ENCODE results near the gene CPSF2.
"Not testable (repeated sequence)": the region's sequence is repeated elsewhere in the genome, so short reads cannot be mapped to it uniquely, and the experiment has no call there.

CPSF2 gene

DNA sequence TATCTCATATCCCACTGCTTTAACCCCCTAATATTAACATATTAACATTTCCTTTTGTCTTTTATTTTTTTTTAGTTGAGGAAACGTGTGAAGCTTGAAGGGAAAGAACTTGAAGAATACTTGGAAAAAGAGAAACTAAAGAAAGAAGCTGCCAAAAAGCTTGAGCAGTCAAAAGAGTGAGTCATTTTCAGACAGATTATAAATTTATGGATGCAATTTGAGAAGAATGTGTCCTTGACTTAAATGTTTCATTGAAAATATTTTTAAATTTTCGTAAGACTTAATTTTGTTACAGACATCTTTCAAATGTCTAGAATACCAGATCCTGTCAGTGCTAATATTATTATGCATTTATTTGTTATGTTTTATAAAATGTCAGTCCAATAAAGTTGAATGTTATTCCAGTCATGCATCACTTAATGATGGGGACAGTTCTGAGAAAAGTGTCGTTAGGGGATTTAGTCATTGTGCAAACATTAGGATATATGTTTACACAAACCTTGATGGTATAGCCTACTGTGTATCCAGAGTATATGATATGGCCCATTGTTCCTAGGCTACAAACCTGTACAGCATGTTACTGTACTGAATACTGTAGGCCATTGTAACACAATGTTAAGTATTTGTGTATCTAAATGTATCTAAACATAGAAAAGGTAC is 32.6 kb downstream of the CPSF2 start:
- no peak for DNase-seq (ENCODE audit: low read depth, low spot score)

DNA sequence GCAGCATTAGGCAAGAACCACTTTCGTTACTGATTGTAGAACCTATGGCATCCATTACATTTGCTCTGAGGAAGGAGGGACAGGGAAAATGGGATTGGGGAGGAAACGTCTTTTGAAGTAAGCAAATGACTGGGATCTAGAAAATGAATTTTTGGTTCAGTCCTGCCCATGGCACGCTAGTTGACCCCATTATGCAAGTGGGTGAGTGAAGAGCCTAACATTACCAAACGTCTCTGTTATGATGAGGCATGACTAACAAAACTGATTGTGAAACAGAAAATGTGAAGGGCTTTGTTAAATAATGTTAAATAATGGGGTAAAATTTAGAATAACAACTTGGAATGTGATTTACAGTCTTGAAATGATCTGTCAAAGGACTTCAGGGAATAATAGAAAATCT is 38.9 kb downstream of the CPSF2 start:
- DNase-seq (ENCODE audit: low read depth, low spot score): no peak

DNA sequence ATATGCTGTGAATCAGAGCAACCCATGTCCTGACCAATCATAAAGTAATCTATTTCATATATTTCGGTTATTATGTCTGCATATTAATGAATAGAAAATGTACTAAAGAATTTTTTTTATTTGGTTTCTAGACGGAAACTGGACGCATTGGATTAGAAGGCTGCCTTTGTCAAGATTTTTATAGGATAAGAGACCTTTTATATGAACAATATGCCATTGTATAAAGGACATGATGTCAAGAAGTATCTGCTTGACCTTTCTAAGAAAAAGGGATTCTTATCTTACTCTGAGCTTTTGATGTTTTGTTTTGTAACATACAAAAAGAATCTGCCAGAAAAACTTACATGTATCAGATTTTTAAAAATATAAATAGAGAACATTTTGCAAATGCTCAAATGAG is 39.8 kb downstream of the CPSF2 start:
- DNase-seq (ENCODE audit: low read depth, low spot score): no peak

DNA sequence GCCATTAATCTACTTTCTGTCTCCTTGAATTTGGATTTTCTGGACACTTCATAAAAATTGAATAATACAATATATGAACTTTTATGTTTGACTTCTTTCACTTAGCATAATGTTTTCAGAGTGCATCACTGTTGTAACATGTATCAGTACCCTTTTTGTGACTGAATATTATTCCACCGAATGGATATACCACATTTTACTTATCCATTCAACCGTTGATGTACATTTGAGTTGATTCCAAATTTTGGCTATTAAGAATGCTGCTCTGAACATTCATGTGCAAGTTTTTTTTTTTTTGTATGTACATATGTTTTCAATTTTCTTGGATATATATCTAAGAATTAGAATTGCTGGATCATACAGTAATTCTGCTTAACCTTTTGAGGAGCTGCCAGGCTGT is 43.2 kb downstream of the CPSF2 start:
- no peak for DNase-seq (ENCODE audit: low read depth, low spot score)

DNA sequence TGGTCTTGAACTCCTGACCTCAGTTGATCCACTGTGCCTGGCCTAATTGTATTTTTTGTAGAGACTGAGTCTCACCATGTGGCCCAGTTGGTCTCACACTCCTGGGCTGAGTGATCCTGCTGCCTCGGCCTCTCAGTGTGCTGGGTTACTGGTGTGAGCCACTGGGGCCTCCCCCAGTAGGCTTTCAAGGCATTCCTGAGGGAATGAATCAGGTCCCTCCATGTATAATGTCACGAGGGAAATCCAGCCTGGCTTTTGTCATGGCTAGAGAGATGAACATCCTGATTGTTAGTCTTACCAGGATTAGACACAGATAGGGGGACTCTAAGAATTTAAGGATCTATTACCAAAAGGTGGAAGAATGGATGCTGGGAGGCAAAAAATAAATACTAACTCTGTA is 51.9 kb downstream of the CPSF2 start:
- no peak for DNase-seq (ENCODE audit: low read depth, low spot score)

DNA sequence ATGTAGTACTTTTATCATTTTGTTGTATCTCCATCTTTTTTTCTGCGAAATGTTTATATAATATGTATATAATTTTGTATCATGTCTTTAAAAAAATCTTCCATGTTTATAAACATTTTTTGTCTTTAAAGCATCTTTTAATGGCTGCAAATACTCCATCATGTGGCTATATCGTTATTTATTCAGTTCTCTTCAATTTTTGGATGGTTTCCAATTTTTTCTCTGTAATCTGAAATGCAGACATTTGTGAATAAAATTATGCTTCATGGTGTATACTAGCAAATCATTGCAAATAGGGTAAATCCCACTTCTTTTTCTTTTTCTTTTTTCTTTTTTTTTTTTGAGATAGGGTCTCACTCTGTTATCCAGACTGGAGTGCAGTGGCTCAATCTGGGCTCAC is 54.0 kb downstream of the CPSF2 start:
- no peak for DNase-seq (ENCODE audit: low read depth, low spot score)

DNA sequence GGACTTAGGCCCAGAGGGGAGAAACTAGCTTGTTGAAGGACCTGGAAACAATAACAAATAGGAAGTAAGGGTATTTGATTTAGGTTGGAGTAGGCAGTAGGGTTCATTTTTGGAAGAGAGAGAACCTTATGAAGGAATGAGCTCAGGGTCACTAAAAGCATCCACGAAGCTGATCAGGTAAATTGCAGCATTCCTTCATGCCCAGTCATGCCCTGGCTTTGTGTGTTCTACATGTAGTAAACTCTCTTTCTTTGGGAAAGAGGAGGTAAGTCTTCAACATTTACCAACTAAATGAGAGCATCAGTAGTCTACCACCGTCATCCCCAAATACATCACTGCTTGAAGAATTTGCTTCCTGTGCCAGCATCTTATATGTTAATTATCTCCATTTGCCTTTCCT is 54.7 kb downstream of the CPSF2 start:
- DNase-seq (ENCODE audit: low read depth, low spot score): no peak

DNA sequence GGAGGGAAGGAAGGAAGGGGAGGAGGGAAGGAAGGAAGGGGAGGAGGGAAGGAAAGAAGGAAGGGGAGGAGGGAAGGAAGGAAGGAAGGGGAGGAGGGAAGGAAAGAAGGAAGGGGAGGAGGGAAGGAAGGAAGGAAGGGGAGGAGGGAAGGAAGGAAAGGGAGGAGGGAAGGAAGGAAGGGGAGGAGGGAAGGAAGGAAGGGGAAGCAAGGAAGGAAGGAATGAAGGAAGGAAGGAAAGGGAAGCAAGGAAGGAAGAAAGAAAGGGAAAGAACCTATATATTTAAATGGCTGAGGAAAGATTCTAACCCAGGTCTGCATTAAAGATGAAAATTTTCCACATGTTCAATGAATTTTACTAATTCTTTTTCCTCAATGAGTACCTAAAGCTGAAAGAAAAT is 57.4 kb downstream of the CPSF2 start:
- DNase-seq (ENCODE audit: low read depth, low spot score): not testable (repeated sequence)

DNA sequence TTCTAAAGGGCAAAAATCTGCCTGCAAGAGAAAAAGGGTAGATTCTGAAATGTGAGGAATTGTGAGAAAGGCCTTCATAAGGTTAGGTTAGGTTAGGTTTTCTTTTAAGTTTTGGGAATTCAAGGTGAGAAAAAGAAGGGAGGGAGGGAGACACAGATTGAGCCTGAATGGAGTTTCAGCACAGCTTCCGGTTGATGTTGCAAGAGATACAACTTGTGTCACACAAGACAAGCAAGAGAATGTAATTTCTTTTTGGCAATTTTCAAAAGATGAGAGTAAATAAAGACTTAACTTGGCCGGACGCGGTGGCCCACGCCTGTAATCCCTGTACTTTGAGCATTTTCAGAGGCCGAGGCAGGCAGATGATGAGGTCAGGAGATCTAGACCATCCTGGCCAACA is 63.8 kb downstream of the CPSF2 start:
- DNase-seq (ENCODE audit: low read depth, low spot score): no peak

DNA sequence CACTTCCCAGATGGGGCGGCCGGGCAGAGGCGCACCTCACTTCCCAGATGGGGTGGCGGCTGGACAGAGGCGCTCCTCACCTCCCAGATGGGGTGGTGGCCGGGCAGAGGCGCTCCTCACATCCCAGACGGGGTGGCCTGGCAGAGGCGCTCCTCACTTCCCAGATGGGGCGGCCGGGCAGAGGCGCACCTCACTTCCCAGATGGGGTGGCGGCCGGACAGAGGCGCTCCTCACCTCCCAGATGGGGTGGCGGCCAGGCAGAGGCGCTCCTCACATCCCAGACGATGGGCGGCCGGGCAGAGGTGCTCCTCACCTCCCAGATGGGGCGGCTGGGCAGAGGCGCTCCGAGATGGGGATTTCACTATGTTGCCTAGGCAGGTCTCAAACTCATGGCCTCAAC is 65.8 kb downstream of the CPSF2 start:
- not testable (repeated sequence) for DNase-seq (ENCODE audit: low read depth, low spot score)

DNA sequence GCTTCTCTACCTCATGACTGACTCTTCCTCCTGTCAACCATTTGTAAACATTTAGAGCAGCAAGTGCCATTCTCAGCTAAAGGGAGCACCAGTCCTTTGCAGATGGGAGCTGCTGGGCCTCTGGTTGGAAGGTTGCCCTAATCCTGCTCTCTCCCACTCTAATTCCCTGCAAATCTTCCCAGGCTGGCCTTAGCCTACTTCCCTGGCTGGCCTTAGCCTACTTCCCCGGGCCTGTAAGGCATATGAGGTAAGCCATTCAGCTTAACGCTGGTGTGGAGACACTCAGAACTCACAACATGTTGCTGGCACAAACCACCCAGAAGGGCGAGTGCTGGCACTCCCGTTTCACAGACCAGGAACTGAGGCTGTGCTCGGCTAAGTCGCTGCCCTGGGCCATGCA is 69.0 kb downstream of the CPSF2 start:
- DNase-seq (ENCODE audit: low read depth, low spot score): no peak

DNA sequence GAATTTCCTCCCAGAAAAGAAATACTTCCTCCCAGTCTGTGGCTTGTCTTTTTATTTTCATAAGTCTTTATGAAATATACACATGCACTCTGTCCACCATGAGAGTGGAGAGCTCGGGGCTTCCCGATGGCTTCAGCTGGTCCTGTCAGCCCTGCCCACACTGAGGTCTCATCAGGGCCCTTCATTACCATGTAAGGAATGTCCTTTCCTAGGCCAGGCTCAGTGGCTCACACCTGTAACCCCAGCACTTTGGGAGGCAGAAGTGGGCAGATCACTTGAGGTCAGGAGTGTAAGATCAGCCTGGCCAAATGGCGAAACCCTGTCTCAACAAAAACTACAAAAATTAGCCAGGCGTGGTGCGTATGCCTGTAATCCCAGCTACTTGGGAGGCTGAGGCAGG is 77.0 kb downstream of the CPSF2 start:
- no peak for DNase-seq (ENCODE audit: low read depth, low spot score)

DNA sequence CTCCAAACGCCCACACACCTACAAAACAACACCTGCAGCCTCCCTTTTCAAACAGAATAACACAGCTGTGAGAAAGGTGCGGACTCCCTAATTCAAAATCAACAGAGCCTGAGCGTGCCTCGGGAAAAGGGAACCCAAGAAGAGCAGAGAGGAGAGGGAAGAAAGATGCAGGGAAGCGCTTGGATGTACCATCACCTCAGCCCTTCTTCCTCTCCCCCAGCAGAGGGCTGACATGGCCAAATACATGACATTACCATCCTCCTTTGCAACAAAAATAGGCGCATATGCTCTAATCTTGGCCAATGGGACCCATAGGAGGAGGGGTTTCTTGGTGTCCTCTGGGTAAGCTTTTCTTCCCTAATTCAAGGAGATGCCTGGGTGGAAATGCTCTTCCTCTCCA is 78.0 kb downstream of the CPSF2 start:
- no peak for DNase-seq (ENCODE audit: low read depth, low spot score)

DNA sequence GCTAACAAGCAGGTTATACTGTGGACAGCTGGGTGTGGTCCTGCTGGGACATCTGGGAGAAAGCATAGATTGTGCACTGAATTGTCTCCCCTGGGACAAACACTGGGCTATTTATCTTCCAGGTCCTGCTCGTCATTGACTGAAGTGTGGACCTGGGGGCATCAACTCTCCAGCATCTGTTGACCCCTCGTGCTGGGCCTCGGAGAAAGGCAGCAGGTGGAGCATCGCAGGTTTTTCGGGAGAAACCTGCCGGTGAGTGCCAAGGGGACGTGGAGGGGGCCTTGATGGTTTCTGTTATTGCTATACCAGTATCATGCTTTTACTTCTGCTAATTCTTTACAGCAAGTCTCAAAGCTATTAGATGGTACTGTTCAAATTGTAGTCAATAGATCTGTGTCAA is 81.3 kb downstream of the CPSF2 start:
- no peak for DNase-seq (ENCODE audit: low read depth, low spot score)

DNA sequence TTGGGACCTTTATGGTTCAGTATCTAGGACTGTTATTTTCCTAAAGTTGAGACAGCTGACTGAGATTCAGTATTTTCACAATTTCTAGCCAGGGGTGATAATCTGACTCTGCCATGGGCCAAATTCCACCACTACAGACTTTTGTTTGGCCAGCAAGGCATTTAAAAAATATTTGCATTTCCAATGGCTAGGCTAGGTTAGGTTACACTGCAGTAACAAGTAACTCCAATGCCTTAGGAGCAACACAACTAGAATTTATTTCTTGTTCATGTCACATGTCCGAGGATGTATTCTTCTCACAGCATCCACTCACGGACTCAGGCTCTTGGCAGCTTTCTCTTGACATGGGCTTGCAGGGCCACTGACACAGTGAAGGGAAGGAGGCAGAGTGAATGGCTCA is 83.0 kb downstream of the CPSF2 start:
- no peak for DNase-seq (ENCODE audit: low read depth, low spot score)

DNA sequence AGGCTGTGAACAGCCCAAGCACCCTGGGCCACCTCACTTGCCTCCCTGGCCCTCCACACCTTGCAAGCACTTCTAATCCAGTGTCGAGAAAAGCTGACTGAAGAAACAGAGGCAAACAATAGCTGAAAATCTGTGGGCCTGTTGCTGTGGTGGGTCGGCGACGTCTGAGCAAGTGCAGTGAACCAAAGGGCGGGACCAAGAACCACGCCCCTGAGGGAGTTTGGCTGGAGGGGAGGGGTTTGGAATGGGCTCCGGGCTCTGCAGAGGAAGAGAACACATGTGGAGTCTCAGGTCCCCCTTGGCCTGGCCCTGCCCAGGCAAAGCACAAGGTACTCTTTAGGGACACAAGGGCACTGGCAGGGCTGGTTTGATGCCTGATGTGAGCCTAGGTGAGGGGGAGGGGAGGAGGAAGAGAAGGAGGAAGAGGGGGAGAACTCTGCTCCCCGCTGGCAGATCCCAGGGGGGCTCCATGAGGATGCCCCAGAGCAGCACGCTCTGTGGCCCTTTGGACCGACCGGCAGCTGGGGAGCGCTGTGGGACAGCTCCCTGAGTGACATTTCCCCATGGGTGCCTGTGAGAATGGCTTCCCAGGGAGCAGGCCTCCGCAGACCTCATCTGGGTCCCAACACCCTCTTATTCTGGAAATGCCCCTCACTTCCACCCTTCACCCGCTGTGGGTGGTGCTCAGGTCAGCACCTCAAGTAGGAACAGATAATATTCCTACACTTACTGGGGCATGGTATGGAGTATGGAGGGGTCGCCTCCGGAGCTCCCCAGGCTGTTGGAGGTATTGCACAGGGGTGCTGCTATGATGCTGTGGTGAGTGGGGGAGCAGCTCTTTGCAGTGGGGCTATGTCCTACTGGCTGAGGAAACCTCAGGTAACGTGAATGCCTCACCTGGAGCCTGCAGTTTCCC is 85.5 kb downstream of the CPSF2 start:
- DNase-seq (ENCODE audit: low read depth, low spot score): no peak

DNA sequence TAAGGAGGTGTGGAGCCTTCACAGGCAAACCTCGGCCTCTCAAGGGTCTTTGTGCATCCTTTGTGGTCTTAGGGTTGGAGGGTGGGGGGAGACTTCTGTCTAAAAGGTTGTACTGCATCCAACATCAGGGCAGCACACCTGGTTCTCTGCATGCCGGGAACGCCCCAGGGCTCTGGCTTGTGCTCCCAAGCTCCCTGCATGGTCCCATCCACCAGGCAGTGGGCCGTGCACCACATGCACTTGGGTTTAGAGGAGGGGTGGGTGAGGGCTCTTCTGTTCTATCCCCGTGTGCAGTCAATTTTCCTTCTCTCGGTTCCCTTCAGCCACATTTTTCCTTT is 86.1 kb downstream of the CPSF2 start:
- DNase-seq (ENCODE audit: low read depth, low spot score): no peak

DNA sequence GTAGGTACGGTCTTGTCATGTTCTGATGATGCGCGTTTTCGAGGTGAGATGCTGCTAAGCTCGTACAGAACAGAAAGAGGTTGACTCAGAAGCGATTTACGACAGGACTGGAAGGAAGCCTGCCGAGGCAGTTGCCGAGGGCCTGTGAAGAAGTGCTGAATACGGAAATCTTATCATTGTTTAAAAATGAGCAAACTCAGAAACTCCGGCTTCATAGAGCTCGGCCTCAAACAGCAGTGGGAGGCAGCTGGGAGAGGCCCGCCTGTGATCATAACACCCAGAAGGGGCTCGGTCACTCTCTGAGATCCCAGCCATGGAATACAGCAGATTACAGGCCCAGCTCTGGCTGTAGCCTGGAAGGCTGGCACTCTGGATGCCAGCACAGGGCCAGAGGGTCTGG is 87.4 kb downstream of the CPSF2 start:
- no peak for DNase-seq (ENCODE audit: low read depth, low spot score)

DNA sequence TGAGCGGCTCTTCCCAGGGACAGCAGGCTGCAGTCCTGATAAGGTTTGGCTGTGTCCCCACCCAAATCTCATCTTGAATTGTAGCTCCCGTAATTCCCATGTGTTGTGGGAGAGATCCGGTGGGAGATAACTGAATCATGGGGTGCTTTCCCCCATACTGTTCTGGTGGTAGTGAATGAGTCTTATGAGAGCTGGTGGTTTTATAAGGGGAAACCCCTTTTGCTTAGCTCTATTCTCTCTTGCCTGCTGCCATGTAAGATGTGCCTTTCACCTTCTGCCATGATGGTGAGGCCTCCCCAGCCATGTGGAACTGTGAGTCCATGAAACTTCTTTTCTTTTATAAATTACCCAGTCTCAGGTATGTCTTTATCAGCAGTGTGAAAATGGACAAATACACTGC is 91.4 kb downstream of the CPSF2 start:
- DNase-seq (ENCODE audit: low read depth, low spot score): not testable (repeated sequence)

DNA sequence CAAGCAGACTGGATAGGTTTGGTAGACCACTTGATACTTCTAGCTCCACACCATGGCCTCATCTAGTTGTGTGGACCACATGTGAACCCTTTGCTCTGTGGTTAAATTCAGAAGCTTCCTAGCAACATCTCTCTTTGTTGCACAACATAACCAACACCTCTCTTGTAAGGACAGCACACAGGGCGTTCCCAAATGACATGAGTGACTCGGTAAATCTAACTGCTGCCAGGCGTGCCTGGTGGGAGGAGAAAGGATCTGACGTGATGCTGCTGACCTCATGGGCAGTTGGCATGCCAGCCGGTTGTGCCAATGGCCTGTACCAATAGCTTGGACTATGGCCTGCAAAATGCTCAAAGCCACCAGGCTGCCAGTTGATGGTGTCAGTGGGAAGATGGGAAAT is 93.8 kb downstream of the CPSF2 start:
- DNase-seq (ENCODE audit: low read depth, low spot score): no peak

DNA sequence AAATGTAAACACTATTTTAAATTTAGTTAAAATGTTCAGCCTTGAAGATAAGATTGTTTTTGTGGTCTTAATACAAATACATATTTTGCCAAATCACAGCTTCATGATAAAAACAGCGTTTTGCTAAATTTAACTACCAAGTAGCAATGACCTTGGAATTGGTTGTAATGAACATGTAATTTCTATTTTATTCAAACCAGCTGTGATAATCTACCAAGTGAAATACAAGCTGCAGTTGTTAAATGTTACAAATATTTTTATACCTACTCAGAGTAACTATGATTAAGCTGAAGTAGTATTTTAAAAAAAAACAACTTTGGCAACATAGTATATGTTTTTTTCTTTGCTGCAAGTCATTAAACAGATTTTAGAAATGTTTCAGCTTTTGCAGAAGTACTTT is 96.2 kb downstream of the CPSF2 start:
- no peak for DNase-seq (ENCODE audit: low read depth, low spot score)
